HG03571 (cell line): ENCODE results near the gene NHS.
"Not testable (repeated sequence)": the region's sequence is repeated elsewhere in the genome, so short reads cannot be mapped to it uniquely, and the experiment has no call there.

ENCODE experiments used
- ATAC-seq: cut with Tn5 transposase; IDR thresholded peaks from one replicate; pipeline ENCODE4 v1.9.1; 2021; ENCODE audit not compliant: unreplicated experiment

Gene NHS

GRCh38 chrX:17542123-17542522 lies 167.1 kb downstream of the NHS start:
- no peak for ATAC-seq

GRCh38 chrX:17544821-17545220 lies 169.8 kb downstream of the NHS start:
- no peak for ATAC-seq

- no peak for ATAC-seq
These were observed 171.4 kb downstream of the NHS start for GRCh38 chrX:17546356-17546755.

- ATAC-seq: peak; percentile 77
These were observed 172.7 kb downstream of the NHS start for GRCh38 chrX:17547658-17548057.

GRCh38 chrX:17549107-17549651 lies 174.2 kb downstream of the NHS start:
- no peak for ATAC-seq

- ATAC-seq: no peak
These were observed 175.0 kb downstream of the NHS start for GRCh38 chrX:17550011-17550410.

GRCh38 chrX:17552044-17552650 lies 177.1 kb downstream of the NHS start:
- no peak for ATAC-seq

GRCh38 chrX:17553469-17553868 lies 178.5 kb downstream of the NHS start:
- ATAC-seq: no peak

GRCh38 chrX:17553961-17554482 lies 179.0 kb downstream of the NHS start:
- ATAC-seq: no peak

- ATAC-seq: no peak
These were observed 179.9 kb downstream of the NHS start for GRCh38 chrX:17554914-17555313.

GRCh38 chrX:17555846-17556245 lies 180.8 kb downstream of the NHS start:
- no peak for ATAC-seq

GRCh38 chrX:17559728-17560379 lies 184.9 kb downstream of the NHS start:
- no peak for ATAC-seq

GRCh38 chrX:17560385-17560784 lies 185.4 kb downstream of the NHS start:
- no peak for ATAC-seq

- no peak for ATAC-seq
These were observed 188.1 kb downstream of the NHS start for GRCh38 chrX:17563076-17563475.

- ATAC-seq: no peak
These were observed 188.5 kb downstream of the NHS start for GRCh38 chrX:17563515-17563914.

- ATAC-seq: no peak
These were observed 189.8 kb downstream of the NHS start for GRCh38 chrX:17564689-17565409.

GRCh38 chrX:17566740-17567139 lies 191.7 kb downstream of the NHS start:
- no peak for ATAC-seq

GRCh38 chrX:17567187-17567586 lies 192.2 kb downstream of the NHS start:
- no peak for ATAC-seq

- no peak for ATAC-seq
These were observed 192.8 kb downstream of the NHS start for GRCh38 chrX:17567821-17568220.

- ATAC-seq: not testable (repeated sequence)
These were observed 193.8 kb downstream of the NHS start for GRCh38 chrX:17568804-17569203.

GRCh38 chrX:17579026-17579425 lies 204.0 kb downstream of the NHS start:
- no peak for ATAC-seq
